Stimulated activated CD8-positive, alpha-beta memory T cell treated with anti-CD3 and anti-CD28 coated beads, Interleukin-7, amount 100 ng/mL, for 24 hours (primary cell): ENCODE results near the gene ACBD5.
A peak's percentile ranks its signal among the peaks of the same experiment; 100 is the strongest.
"Not testable (repeated sequence)": the region's sequence is repeated elsewhere in the genome, so short reads cannot be mapped to it uniquely, and the experiment has no call there.

Experiments used
- DNase-seq: peaks from one replicate; pipeline ENCODE4 v3.0.0-alpha.2; 2020; ENCODE audit warnings: low read depth

ACBD5 gene, protein sequence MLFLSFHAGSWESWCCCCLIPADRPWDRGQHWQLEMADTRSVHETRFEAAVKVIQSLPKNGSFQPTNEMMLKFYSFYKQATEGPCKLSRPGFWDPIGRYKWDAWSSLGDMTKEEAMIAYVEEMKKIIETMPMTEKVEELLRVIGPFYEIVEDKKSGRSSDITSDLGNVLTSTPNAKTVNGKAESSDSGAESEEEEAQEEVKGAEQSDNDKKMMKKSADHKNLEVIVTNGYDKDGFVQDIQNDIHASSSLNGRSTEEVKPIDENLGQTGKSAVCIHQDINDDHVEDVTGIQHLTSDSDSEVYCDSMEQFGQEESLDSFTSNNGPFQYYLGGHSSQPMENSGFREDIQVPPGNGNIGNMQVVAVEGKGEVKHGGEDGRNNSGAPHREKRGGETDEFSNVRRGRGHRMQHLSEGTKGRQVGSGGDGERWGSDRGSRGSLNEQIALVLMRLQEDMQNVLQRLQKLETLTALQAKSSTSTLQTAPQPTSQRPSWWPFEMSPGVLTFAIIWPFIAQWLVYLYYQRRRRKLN

DNA sequence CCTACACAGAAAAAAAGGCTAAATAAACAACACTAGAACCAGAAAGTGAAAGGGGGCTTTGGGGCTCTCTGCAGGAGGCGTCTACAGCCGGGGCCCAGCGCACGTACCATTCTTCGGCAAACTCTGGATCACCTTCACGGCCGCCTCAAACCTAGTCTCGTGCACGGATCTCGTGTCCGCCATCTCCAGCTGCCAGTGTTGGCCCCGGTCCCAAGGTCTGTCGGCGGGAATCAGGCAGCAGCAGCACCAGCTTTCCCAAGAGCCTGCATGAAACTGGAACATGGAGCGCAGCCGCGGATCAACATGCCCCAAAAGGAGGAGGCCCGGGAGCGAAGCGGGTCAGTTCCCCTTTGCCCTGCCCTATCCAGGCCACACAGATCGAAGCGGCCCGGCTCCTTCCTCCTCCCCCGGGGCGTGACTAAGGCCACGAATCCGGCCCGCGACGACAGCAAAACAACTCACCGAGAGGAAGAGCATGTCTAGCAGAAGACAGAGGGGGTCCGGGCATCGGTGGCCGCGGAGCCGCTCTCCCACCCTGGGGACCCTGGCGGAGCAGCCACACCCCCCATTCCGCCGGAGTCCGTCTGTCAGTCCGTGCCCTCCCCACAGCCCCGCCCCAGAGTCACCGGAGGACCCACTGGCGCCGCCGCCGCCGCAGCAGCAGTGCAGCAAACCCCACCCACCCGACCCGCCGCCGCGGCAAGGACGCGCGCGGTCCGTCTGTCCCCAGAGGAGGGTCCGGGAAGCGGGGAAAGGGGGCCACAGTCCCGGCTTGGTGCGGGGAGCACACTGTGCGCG is at the start of gene ACBD5:
Gene ACBD5 (minus strand): TSS at position 586 of the 798 bp plus-strand sequence. CDS start 109 bp downstream, at position 477.
- peak; percentile 55 for DNase-seq

DNA sequence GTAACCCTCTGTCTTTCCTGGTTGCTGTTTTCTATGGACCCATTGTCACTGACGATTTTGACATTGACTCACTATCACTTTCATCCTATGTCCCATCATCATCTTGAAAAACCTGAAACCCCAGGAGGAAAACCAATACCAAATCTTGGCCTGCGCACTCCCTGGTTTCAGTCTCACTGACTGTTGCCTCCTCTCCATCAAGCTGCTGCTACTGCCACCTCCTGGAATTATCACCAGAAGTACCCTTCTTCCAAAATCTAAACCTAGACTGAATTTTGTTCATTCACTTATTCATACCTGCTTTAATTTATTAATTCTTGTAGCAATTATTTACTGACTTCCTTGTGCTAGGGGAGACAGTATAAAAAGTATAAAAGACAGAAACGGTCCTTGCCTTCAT is 44.5 kb upstream of the ACBD5 start:
- DNase-seq: no peak

DNA sequence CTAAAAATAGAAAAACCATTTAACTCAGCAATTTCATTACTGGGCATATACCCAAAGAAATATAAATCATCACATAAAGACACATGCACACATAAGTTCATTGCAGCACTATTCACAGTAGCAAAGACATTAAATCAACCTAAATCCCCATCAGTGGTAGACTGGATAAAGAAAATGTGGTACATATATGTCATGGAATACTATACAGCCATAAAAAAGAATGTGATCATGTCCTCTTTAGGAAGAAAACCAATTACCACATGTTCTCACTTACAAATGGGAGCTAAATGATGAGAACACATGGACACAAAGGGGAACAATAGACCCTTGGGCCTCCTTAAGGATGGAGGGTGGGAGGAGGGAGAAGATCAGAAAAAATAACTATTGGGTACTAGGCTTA is 36.0 kb upstream of the ACBD5 start:
- no peak for DNase-seq

DNA sequence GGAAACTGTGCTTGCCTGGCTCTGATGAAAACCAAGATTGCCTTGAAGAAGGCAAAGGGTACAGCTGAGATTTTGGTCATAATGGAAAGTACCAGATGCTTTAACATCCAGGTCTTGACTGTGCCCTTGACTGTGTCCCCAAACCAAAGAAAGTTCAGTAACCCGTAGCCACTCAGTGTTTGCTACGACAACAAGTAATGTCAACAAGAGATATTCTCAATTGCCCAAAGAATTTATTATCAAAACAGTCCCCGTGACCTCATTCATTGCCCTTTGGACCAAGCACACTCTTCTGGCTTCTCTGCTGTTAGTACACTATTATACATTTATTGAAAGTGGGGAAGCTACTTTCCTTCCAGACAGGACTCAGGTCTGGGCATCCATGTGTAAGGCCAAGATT is 25.4 kb upstream of the ACBD5 start:
- DNase-seq: not testable (repeated sequence)

DNA sequence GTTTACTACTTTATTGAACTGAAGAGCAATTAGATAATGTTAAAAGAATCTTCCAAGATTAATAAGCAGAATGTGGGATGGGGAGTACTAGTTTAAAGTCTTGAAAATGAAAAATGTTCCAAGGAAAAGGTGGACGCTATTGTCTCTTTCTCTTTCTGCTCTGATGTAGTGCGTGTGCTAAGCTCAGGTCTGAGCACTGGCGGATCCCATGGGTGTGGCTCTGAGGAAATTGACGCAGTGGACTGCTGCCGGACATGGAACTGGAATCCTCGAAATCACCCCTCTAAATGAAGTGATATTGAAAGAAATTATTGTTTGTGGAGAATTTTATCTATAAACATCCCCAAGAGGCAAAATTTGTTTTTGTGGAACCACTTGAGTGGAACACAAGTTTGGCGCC is 22.2 kb upstream of the ACBD5 start:
- DNase-seq: not testable (repeated sequence)

- DNase-seq: no peak
Observed at GRCh38 chr10:27258838-27259812, 18.5 kb upstream of the ACBD5 start.

GRCh38 chr10:27258492-27258837 is 17.9 kb upstream of the ACBD5 start:
- DNase-seq: no peak

- no peak for DNase-seq
Observed at GRCh38 chr10:27256299-27257189, 15.9 kb upstream of the ACBD5 start.

- no peak for DNase-seq
Observed at GRCh38 chr10:27253576-27253975, 13.0 kb upstream of the ACBD5 start.

GRCh38 chr10:27252267-27253000 is 11.8 kb upstream of the ACBD5 start:
- peak; percentile 65 for DNase-seq

DNA sequence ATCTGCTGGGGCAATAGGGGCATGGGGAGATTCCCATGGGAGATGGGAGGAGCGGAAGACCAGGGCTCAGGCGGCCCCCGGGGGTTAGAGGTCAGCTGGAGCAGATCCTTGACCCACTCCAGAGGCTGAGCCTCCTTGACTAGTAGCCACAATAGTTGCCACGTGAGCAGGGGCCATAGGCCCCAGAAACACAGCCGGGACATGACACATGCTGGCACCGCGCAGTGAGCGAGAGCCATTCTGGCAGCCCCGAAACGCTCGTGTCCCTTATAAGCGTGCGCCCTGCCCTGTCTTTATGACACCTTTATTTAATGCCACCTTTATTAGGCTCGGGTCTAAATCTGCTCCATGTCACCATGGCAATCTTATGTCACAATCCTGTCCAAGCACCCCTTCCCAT is 11.0 kb upstream of the ACBD5 start:
- no peak for DNase-seq

- no peak for DNase-seq
Observed at GRCh38 chr10:27248215-27248614, 7.6 kb upstream of the ACBD5 start.

GRCh38 chr10:27247441-27247840 is 6.8 kb upstream of the ACBD5 start:
- no peak for DNase-seq

DNA sequence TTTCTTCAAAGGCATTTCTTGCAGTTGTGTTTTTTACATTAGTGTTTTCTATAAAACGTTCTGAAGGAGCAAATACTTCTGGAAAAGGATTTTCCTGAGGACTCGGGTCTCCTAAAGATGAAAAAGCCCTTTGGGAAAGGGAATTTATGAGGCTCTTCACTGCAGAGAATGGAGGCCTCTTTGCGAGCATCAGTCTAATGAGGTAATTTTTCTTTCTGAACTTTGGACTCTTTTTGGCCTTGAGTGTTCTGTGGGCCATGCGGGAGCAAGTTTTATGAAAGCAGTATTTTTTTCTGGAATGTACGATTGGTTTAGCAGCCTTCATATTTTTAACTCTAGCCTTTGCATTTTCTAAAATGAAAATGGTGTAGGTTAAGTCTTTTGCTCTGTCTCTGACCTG is 6.4 kb upstream of the ACBD5 start:
- no peak for DNase-seq

DNA sequence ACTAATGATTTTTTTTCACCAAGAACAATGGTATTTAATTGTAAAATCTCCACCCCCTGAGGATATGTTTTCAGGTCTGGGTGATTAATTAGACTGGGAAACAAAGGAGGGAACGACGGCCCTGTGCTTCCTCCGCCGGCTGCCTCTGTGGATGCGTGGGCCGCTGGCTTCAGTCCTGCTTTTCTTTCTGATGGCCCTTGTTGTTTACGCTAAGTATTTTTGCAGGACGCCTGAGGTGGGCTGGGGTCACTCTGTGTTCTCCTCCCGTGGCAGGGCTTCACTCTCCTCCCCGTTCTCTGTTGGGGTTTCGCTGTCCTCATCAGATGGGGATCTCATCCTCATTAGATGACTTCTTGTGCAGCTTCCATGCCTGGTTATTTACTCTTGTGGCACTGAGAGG is 5.2 kb upstream of the ACBD5 start:
- DNase-seq: no peak

DNA sequence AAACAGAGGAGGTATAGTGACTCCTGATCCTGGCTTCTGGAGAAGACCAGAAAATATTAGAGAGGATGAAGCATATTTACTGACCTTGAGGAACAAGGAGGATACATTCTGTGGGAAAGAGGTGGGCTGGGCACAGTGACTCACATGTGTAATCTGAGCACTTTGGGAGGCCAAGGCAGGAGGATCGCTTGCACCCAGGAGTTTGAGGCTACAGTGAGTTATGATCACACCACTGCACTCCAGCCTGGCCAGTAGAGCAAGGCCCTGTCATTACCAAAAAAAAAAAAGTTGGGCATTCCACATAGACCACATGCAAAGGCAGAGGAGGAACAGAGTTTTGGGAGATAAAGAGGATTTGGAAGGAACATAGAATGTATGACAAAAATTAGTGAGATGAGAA is 4.4 kb upstream of the ACBD5 start:
- no peak for DNase-seq

GRCh38 chr10:27242951-27243551 is 2.5 kb upstream of the ACBD5 start:
- no peak for DNase-seq

DNA sequence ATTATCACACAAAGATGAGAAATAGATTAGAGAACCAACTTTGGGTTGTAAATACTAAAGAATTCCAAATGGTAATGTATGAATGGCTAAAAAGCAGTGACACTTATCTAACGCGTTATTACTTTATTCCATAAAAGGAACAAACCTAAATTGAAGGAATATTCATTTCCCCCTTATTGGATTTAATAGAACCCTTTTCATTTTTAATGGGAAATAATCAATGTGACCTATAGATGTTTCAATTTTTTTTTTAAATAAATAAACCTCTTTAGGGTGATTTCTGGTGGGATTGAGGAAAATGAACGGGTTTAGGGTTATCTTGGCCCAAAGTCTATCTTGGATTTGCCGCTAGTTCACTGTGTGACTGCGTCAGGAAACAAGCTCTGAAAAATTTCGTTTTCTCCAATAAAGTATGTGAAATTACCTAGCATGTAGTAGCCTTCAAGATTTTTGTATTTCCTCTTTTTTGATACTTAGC is 1.9 kb upstream of the ACBD5 start:
- no peak for DNase-seq

DNA sequence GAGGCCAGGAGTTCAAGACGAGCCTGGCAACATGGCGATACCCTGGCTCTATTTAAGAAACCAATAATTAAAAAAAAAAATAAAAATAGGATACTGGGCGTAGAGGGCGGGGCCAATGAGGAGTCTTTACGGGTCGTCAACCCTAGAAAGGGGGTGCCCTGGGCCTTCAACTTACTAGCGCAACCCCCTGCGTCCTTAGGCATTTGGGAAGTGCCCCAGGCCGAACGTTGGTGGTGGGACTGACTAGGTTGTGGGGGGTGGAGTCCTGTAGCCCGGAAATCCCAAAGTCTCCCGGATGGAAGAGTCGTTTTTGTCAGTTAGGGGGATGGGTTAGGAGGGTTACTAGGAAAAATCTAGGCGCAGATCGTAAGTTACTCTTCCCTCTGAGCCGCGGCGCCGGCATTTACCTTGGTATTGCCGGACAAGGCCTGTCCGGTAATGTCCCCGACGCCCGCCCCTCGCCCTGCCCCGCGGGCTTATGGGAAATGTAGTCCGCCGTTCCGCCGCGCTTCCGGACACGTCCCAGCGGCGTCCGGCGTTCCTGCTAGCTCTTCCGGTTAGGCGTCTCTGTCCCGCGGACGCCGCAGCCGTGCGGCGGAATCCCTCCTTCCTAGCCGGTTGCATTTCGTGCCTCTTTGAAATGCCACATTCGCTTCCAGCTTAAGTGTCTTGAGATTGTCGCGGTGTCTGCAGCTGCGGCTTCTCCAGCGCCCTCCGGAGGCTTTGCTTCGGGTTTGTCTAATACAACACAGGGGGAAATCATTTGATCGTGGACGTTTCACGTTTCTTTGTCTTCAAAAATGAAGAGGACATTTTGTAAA is 1.3 kb upstream of the ACBD5 start:
- peak; percentile 64 for DNase-seq
